HS-27A (cell line): Measurements from ENCODE around the gene NR2C2.

Experiments used
- DNase-seq: peaks from one replicate; pipeline ENCODE4 v3.0.0-alpha.2; 2012; ENCODE audit warnings: low read depth, missing footprints

NR2C2 gene

GRCh38 chr3:15023719-15024118 lies 76.3 kb downstream of the NR2C2 start:
- no peak for DNase-seq

GRCh38 chr3:15029625-15030024 lies 82.2 kb downstream of the NR2C2 start:
- no peak for DNase-seq

- no peak for DNase-seq
These were observed 85.3 kb downstream of the NR2C2 start for GRCh38 chr3:15032650-15033049.

GRCh38 chr3:15033103-15033502 lies 85.7 kb downstream of the NR2C2 start:
- DNase-seq = no peak

GRCh38 chr3:15038306-15038705 lies 90.9 kb downstream of the NR2C2 start:
- no peak for DNase-seq

GRCh38 chr3:15040844-15041243 lies 93.5 kb downstream of the NR2C2 start:
- no peak for DNase-seq

GRCh38 chr3:15041950-15042349 lies 94.6 kb downstream of the NR2C2 start:
- no peak for DNase-seq

- no peak for DNase-seq
These were observed 95.6 kb downstream of the NR2C2 start for GRCh38 chr3:15042936-15043335.

GRCh38 chr3:15043408-15044171 lies 96.2 kb downstream of the NR2C2 start:
- DNase-seq = no peak

- no peak for DNase-seq
These were observed 96.9 kb downstream of the NR2C2 start for GRCh38 chr3:15044326-15044725.

- DNase-seq = no peak
These were observed 98.3 kb downstream of the NR2C2 start for GRCh38 chr3:15045667-15046066.

GRCh38 chr3:15049584-15049983 lies 102.2 kb downstream of the NR2C2 start:
- no peak for DNase-seq

- DNase-seq = no peak
These were observed 103.2 kb downstream of the NR2C2 start for GRCh38 chr3:15050405-15051092.

GRCh38 chr3:15051531-15051930 lies 104.1 kb downstream of the NR2C2 start:
- DNase-seq = peak; percentile 14

GRCh38 chr3:15052335-15053242 lies 105.2 kb downstream of the NR2C2 start:
- DNase-seq = no peak

- DNase-seq = no peak
These were observed 106.2 kb downstream of the NR2C2 start for GRCh38 chr3:15053541-15053940.

- DNase-seq = no peak
These were observed 107.7 kb downstream of the NR2C2 start for GRCh38 chr3:15055019-15055557.

- no peak for DNase-seq
These were observed 109.5 kb downstream of the NR2C2 start for GRCh38 chr3:15056676-15057404.

GRCh38 chr3:15060029-15060428 lies 112.6 kb downstream of the NR2C2 start:
- DNase-seq = no peak

GRCh38 chr3:15063238-15063637 lies 115.9 kb downstream of the NR2C2 start:
- DNase-seq = no peak

GRCh38 chr3:15063656-15064286 lies 116.4 kb downstream of the NR2C2 start:
- no peak for DNase-seq
